ENCODE measurements around the gene AP3S1. TPM values are rescaled to one million over a fixed set of nuclear protein-coding genes. Genes with fewer than 3 reads are reported as not detected.
"Not testable (repeated sequence)": the region's sequence is repeated elsewhere in the genome, so short reads cannot be mapped to it uniquely, and the experiment has no call there.

The AP3S1 gene
- total and polyA plus RNA-seq, 2 of the 13 experiments (the other 11 are each of a cell fraction or from before 2014, with no cell fraction given): 50.5 to 85.9 TPM

DNA sequence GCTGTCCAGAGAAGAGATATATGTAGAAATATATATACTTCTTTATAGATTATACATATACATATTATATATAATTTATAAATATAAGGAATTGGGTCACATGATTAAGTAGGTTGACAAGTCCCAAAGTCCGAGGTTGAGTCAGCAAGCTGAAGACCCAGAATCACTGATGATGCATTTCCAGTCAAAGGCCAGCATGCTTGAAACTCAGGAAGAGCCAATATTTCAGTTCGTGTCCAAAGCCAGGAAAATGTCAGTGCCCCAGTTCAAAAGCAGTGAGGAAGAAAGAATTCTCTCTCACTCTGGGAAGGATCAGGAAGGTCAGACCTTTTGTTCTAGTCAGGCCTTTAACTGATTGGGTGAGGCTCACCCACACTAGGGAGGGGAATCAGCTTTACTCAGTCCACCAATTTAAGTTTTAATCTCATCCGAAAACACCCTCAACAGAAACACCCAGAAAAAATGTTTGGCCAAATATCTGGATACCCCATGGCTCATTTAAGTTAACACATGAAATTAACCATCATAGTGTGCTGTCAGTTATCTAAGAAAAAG lies 78.5 kb downstream of the AP3S1 start (continued):
- TF ChIP-seq, protein P1, sequence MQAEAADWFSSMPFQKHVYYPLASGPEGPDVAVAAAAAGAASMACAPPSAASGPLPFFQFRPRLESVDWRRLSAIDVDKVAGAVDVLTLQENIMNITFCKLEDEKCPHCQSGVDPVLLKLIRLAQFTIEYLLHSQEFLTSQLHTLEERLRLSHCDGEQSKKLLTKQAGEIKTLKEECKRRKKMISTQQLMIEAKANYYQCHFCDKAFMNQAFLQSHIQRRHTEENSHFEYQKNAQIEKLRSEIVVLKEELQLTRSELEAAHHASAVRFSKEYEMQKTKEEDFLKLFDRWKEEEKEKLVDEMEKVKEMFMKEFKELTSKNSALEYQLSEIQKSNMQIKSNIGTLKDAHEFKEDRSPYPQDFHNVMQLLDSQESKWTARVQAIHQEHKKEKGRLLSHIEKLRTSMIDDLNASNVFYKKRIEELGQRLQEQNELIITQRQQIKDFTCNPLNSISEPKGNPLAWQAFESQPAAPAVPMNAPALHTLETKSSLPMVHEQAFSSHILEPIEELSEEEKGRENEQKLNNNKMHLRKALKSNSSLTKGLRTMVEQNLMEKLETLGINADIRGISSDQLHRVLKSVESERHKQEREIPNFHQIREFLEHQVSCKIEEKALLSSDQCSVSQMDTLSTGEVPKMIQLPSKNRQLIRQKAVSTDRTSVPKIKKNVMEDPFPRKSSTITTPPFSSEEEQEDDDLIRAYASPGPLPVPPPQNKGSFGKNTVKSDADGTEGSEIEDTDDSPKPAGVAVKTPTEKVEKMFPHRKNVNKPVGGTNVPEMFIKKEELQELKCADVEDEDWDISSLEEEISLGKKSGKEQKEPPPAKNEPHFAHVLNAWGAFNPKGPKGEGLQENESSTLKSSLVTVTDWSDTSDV (CRISPR knock-in tag; IDR thresholded peaks at IDR 0.05): no peak
- no peak for TF ChIP-seq ZFP90 (CRISPR knock-in tag; IDR thresholded peaks at IDR 0.05; ENCODE audit: borderline replicate concordance)
- TF ChIP-seq RXRA (CRISPR knock-in tag; IDR thresholded peaks at IDR 0.05): no peak
- TF ChIP-seq ZNF724P (CRISPR knock-in tag; IDR thresholded peaks at IDR 0.05; ENCODE audit: borderline replicate concordance): no peak
- TF ChIP-seq ATRX (CRISPR knock-in tag; IDR thresholded peaks at IDR 0.05; ENCODE audit: borderline replicate concordance): no peak
- TF ChIP-seq HNRNPLL (IDR thresholded peaks at IDR 0.05; ENCODE audit: low read depth, low read length, poor library complexity, severe bottlenecking): no peak
- TF ChIP-seq ZNF75D (CRISPR knock-in tag; IDR thresholded peaks at IDR 0.05; ENCODE audit: borderline replicate concordance): no peak
- TF ChIP-seq ZNF614 (CRISPR knock-in tag; IDR thresholded peaks at IDR 0.05; ENCODE audit: borderline replicate concordance): no peak

GRCh38 chr5:115928578-115929407 lies 87.1 kb downstream of the AP3S1 start:
- H3K9me3 ChIP-seq (ENCODE audit: low read length); CTCF ChIA-PET (ENCODE audit: low intra/inter-chr PET ratio, low total read pairs); BruUV-seq (replicated peaks); H4K20me1 ChIP-seq (ENCODE audit: insufficient read depth, low read length); DNase-seq (ENCODE audit: low spot score); ATAC-seq; H3K79me2 ChIP-seq (ENCODE audit: insufficient read depth, low read length); POLR2A ChIA-PET; H3K4me1 ChIP-seq (ENCODE audit: insufficient read depth, low read length); H3K27me3 ChIP-seq (ENCODE audit: control insufficient read depth in 1 of 2, insufficient read depth in 2 of 2, low read length in 2 of 2); in situ Hi-C loops (cut with HindIII; ENCODE audit: extremely low pct_ligation_motif_present, low pct_unique_long_range_greater_than_20kb); FAIRE-seq; H3K4me2 ChIP-seq (ENCODE audit: low read depth, low read length); H3K4me3 ChIP-seq (replicated peaks in 1 of 3; ENCODE audit: insufficient read depth in 1 of 3, low read depth in 2 of 3, low read length in 3 of 3); H2AFZ ChIP-seq (ENCODE audit: low read length); H3K9ac ChIP-seq (ENCODE audit: insufficient read depth, low read depth, low read length); H3K36me3 ChIP-seq (replicated peaks in 1 of 2; ENCODE audit: control insufficient read depth in 1 of 2, insufficient read depth in 2 of 2, low read length in 2 of 2); intact Hi-C loops (cut with micrococcal nuclease; ENCODE audit: unreplicated experiment); H3K27ac ChIP-seq (ENCODE audit: extremely low read length, insufficient read depth, low read length): not testable (repeated sequence)
- 40% methylated on average over 12 of the region's 12 CpGs for WGBS (ENCODE audit: low lambda C conversion rate)

DNA sequence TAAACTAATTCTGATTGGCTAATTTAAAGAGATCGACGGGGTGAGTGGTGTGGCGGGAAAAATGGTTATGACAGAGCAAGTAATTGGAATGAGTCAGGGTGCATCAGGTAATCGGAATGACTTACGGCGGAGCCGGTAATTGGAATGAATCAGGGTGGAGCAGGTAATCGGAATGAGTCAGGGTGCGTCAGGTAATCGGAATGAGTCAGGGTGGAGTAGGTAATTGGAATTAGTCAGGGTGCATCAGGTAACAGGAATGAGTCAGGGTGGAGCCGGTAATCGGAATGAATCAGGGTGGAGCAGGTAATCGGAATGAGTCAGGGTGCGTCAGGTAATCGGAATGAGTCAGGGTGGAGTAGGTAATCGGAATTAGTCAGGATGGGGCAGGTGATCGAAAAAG lies 88.4 kb downstream of the AP3S1 start:
- in situ Hi-C loops (cut with HindIII; ENCODE audit: extremely low pct_ligation_motif_present, low pct_unique_long_range_greater_than_20kb); H3K4me3 ChIP-seq (replicated peaks in 1 of 3; ENCODE audit: insufficient read depth in 1 of 3, low read depth in 2 of 3, low read length in 3 of 3); POLR2A ChIA-PET; FAIRE-seq; H3K4me2 ChIP-seq (ENCODE audit: low read depth, low read length); H2AFZ ChIP-seq (ENCODE audit: low read length); H3K27ac ChIP-seq (ENCODE audit: extremely low read length, insufficient read depth, low read length); H3K79me2 ChIP-seq (ENCODE audit: insufficient read depth, low read length); ATAC-seq; CTCF ChIA-PET (ENCODE audit: low intra/inter-chr PET ratio, low total read pairs); H3K4me1 ChIP-seq (ENCODE audit: insufficient read depth, low read length); BruUV-seq (replicated peaks); H3K36me3 ChIP-seq (replicated peaks in 1 of 2; ENCODE audit: control insufficient read depth in 1 of 2, insufficient read depth in 2 of 2, low read length in 2 of 2); intact Hi-C loops (cut with micrococcal nuclease; ENCODE audit: unreplicated experiment); H3K9me3 ChIP-seq (ENCODE audit: low read length); H4K20me1 ChIP-seq (ENCODE audit: insufficient read depth, low read length); DNase-seq (ENCODE audit: low spot score); H3K27me3 ChIP-seq (ENCODE audit: control insufficient read depth in 1 of 2, insufficient read depth in 2 of 2, low read length in 2 of 2); H3K9ac ChIP-seq (ENCODE audit: insufficient read depth, low read depth, low read length): not testable (repeated sequence)
- WGBS (ENCODE audit: low lambda C conversion rate): 86% methylated on average over 17 of the region's 17 CpGs

Data from HepG2 (cell line).